Cardiac muscle cell (in vitro differentiated cells and primary cell): ENCODE measurements around the gene XYLT1. TPM values are rescaled to one million over a fixed set of nuclear protein-coding genes. Genes with fewer than 3 reads are reported as not detected.

ENCODE experiments used
- DNase-seq, 2 donors: peaks; one replicate each; pipeline versions ENCODE4 v3.0.0 to v3.0.0-alpha.2; 2010 to 2017; ENCODE audit warnings: low read depth in 1 of 2, low spot score in 1 of 2
- H3K27ac ChIP-seq: fragments of 200-600 bp; sonication (generic); 2 replicates; pipeline ENCODE4 v1.5.1; 2016
- H3K27me3 ChIP-seq: fragments of 200-600 bp; sonication (generic); 2 replicates; pipeline ENCODE4 v1.6.0; 2016; ENCODE audit warnings: control low read depth
- H3K36me3 ChIP-seq: fragments of 200-600 bp; sonication (generic); 2 replicates; pipeline ENCODE4 v1.5.1; 2016; ENCODE audit warnings: control low read depth
- H3K4me1 ChIP-seq: fragments of 200-600 bp; sonication (generic); 2 replicates; pipeline ENCODE4 v1.8.1; 2017; ENCODE audit warnings: low read depth, mild to moderate bottlenecking, mixed run types
- H3K4me3 ChIP-seq: fragments of 200-600 bp; sonication (generic); 2 replicates; pipeline ENCODE4 v1.5.1; 2016; ENCODE audit warnings: mild to moderate bottlenecking
- H3K9me3 ChIP-seq: fragments of 200-600 bp; sonication (generic); 2 replicates; pipeline ENCODE4 v1.5.1; 2017; ENCODE audit warnings: low read depth, mild to moderate bottlenecking, control low read depth
- CTCF ChIP-seq: IDR thresholded peaks from 2 replicates; pipeline ENCODE4 v1.5.1; 2012; ENCODE audit warnings: low read depth, mild to moderate bottlenecking, low read length
- polyA plus RNA-seq: library from polyadenylated mRNA; unstranded; fragments of >200 nt; fragmentation: Nextera tagmentation; extraction: Ambion mirVana; gene quantifications from 2 replicates; pipeline ENCODE4 v1.2.1, GENCODE V29; 2016
- total RNA-seq: library from RNA; depleted of rRNA; stranded (reverse); fragments of >200 nt; gene quantifications from 2 replicates; pipeline ENCODE4 v1.2.3, GENCODE V29; 2016

Gene XYLT1
- total and polyA plus RNA-seq, 2 experiments from 2014 or later, result 3.1 to 7.2 TPM

DNA sequence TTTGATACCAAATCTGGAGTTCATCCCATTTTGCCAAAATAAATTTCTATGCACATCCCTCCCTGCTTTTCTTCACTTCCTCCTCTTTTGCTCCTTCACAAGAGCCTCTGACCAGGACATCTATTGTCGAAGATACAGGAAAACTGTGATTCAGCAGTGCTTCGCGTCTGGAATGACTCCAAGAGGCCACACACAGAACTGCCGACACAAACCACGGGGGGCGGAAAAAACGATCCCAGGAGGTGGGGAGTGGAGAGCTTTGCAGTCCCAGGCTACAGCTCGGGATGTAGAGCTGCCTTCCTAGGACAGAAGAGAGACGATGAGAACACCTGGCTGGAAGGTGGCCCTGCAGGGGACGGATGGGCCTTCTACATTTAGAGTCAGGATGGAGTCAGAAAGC is 102.8 kb downstream of the XYLT1 start:
- H3K9me3 ChIP-seq, result no peaks in the 10 kb centered on the region
- no peak overlapping the region for H3K4me3 ChIP-seq
- H3K27ac ChIP-seq, result no peak overlapping the region
- peaks cover 9% of the 10 kb centered on the region for H3K4me1 ChIP-seq
- H3K27me3 ChIP-seq, result no peaks in the 10 kb centered on the region
- H3K36me3 ChIP-seq, result no peaks in the 10 kb centered on the region
- DNase-seq, result peak; percentile 36 to 72
- peak; percentile 28 for TF ChIP-seq CTCF

DNA sequence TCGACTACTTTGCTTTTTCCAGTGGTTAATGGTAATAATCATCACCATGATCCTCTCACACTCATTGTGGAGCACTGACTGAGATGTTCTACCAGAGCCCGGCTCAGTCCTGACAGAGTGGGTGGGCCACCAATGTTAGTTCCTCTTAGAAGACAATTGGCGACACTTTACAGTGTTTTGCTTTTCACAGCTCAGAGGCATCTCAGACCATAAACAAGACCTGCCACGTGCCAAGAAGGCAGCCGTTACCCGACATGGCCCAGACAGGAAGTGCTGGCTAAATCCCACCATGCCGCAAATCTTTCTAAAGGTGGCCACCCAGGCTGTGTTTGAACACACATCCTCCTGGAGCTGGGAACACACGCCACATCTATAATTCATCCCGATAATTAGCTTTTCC is 103.7 kb downstream of the XYLT1 start:
- no peak for DNase-seq
- peaks cover 9% of the 10 kb centered on the region for H3K4me1 ChIP-seq
- no peaks in the 10 kb centered on the region for H3K27me3 ChIP-seq
- no peak overlapping the region for H3K27ac ChIP-seq
- no peak for TF ChIP-seq CTCF
- H3K9me3 ChIP-seq, result no peaks in the 10 kb centered on the region
- H3K4me3 ChIP-seq, result no peak overlapping the region
- no peaks in the 10 kb centered on the region for H3K36me3 ChIP-seq

DNA sequence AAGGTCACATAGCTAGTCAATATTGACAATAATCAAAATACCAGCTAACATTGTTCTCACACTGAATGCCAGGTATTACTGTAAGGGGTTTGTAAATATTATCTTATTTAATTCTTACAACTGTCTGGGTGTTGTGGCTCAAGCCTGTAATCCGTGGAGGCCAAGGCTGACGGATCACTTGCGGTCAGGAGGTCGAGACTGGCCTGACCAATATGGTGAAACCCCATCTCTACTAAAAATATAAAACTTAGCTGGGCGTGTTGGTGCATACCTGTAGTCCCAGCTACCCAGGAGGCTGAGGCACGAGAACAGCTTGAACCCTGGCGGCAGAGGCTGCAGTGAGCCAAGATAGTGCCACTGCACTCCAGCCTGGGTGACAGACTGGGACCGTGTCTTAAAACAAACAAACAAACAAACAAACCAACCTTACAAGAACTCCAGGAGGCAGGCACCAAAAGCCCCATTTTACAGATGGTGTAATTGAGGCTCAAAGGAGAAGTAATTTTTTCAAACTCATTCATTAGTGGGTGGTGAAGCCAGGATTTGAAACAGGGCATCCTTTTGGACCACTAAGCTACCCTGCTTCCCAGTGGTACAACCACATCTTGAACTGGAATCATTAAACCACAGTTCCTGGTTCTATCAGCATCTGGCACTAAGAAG is 104.3 kb downstream of the XYLT1 start:
- peaks cover 9% of the 10 kb centered on the region for H3K4me1 ChIP-seq
- no peak for DNase-seq
- H3K36me3 ChIP-seq, result no peaks in the 10 kb centered on the region
- TF ChIP-seq CTCF, result no peak
- no peaks in the 10 kb centered on the region for H3K9me3 ChIP-seq
- no peak overlapping the region for H3K4me3 ChIP-seq
- no peaks in the 10 kb centered on the region for H3K27me3 ChIP-seq
- no peak overlapping the region for H3K27ac ChIP-seq

GRCh38 chr16:17365591-17366298 is 105.0 kb downstream of the XYLT1 start:
- no peak for TF ChIP-seq CTCF
- H3K27ac ChIP-seq, result no peak overlapping the region
- H3K4me3 ChIP-seq, result no peak overlapping the region
- peaks cover 8% of the 10 kb centered on the region for H3K4me1 ChIP-seq
- H3K27me3 ChIP-seq, result no peaks in the 10 kb centered on the region
- peak in 1 of 2 donors; percentile 60 for DNase-seq
- H3K36me3 ChIP-seq, result no peaks in the 10 kb centered on the region
- H3K9me3 ChIP-seq, result no peaks in the 10 kb centered on the region

DNA sequence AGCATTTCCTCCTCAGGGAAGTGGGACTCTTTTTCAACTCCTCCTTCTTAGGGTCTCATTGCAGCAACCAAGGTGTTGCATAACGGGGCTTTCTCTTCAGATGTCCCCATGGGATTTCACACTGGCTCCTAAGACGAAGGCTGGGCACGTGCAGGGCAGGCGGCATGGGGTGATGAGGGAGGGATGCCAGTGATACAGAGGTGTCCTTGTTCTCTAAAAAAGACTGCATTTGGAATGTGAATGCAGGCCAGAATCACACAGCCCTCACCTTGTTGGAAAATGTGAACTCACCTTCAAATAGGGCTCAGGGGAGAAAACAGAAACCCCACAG is 105.6 kb downstream of the XYLT1 start:
- peak in 1 of 2 donors; percentile 28 for DNase-seq
- Histone ChIP-seq H3K36me3 (no peaks in the 10 kb centered on the region), H3K27ac (no peak overlapping the region), H3K27me3 (no peaks in the 10 kb centered on the region), H3K4me1 (peaks cover 2% of the 10 kb centered on the region), H3K4me3 (no peak overlapping the region), H3K9me3 (no peaks in the 10 kb centered on the region)
- TF ChIP-seq CTCF, result no peak
